Fibroblast of the aortic adventitia (primary cell): ENCODE data around the gene KRT4. TPM values are rescaled to one million over a fixed set of nuclear protein-coding genes. Genes with fewer than 3 reads are reported as not detected.

ENCODE experiments used
- DNase-seq: peaks from one replicate; pipeline ENCODE4 v3.0.0-alpha.2; 2010; ENCODE audit warnings: low read depth
- H3K4me3 ChIP-seq: 2 replicates; pipeline ENCODE4 v1.5.1; 2011; ENCODE audit warnings: low read depth, mild to moderate bottlenecking, control low read depth, low read length, moderate library complexity
- CTCF ChIP-seq: IDR thresholded peaks from 2 replicates; pipeline ENCODE4 v1.5.1; 2011; ENCODE audit warnings: mild to moderate bottlenecking, low read length, control low read depth, inconsistent platforms; ENCODE audit not compliant: insufficient read depth
- total RNA-seq: library from RNA; depleted of rRNA; stranded (reverse); fragments of >200 nt; gene quantifications from 2 replicates; pipeline ENCODE4 v1.2.3, GENCODE V29; 2012; ENCODE audit warnings: low replicate concordance

Gene KRT4
- total RNA-seq, 1 donor = not detected

DNA sequence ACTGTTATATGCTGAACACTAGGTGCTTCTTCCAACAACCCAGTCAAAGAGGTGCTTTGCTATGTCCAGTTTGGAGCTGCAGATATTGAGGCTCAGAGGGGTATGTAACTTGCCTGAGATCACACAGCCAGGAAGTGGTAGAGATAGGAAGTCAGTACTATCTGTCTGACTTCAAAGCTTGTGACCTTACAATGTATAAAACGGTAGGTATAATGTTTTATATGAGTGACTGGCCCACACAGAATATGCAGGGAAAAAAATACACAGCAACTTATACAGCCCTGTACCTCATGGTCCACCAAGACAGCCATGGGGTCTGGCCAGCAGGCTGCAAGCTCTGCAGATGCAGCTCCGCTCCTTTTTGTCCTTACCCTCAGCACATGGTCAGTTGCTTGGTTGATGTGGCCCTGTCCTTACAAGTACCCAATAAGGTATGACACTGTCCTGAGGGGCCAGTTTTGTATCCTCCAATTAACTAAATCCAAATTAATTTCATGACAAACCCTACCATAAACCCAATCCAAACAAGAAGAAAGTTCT, 3.9 kb upstream of the KRT4 start:
- H3K4me3 ChIP-seq = no peak overlapping the region
- no peak for DNase-seq
- TF ChIP-seq CTCF = no peak

GRCh38 chr12:52817003-52817698, 3.2 kb upstream of the KRT4 start:
- no peak overlapping the region for H3K4me3 ChIP-seq
- no peak for DNase-seq
- TF ChIP-seq CTCF = no peak

- no peak for DNase-seq
- TF ChIP-seq CTCF = no peak
- H3K4me3 ChIP-seq = no peak overlapping the region
Measured at GRCh38 chr12:52815676-52816588, 2.0 kb upstream of the KRT4 start.

DNA sequence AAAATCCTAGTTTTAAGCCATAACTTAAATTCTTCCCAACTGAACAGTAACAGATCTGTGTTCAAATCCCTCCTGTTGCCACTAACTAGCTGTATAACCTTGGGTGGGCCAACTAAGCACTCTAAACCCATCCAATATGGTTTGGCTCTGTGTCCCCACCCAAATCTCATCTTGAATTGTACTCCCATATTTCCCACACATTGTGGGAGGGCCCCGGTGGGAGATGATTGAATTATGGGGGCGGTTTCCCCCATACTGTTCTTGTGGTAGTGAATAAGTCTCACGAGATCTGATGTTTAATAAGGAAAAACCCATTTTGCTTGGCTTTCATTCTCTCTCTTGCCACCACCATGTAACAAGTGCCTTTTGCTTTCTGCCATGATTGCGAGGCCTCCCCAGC, 1.2 kb upstream of the KRT4 start:
- no peak for TF ChIP-seq CTCF
- H3K4me3 ChIP-seq = no peak overlapping the region
- no peak for DNase-seq

DNA sequence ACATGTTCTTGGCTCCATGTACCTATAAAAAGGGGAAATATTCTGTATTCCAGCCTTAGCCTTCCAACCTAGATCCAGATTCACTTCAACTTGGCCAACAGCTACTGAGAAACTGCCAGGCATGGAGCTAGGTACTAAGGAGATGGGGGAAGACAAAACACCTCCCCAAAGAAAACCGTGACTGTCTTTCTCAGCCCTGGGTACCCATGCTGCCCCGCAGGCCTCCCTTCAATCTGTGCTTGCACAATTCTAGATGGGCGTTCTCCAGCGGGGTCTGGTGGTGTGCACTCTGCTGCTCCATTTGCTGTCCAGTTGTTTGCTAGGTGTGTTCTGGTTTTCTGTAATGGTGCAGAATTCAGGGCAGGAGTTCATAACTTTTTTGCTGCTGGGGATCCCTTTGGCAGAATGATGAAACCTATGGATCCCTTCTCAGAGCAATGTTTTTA, 817 bp upstream of the KRT4 start:
- no peak for DNase-seq
- TF ChIP-seq CTCF = no peak
- H3K4me3 ChIP-seq = no peak overlapping the region

- TF ChIP-seq CTCF = no peak
- DNase-seq = no peak
- H3K4me3 ChIP-seq = no peak overlapping the region
Measured at GRCh38 chr12:52813203-52813819, 605 bp downstream of the KRT4 start.
